Right ventricle myocardium inferior (tissue), 1 donor: Measurements from ENCODE around the gene FHL3. TPM values are rescaled to one million over a fixed set of nuclear protein-coding genes. Genes with fewer than 3 reads are reported as not detected.
A peak's percentile ranks its signal among the peaks of the same experiment; 100 is the strongest.
"Not testable (repeated sequence)": the region's sequence is repeated elsewhere in the genome, so short reads cannot be mapped to it uniquely, and the experiment has no call there.

Source experiments
- ATAC-seq: fragments of 200-7000 bp; cut with Tn5 transposase; one replicate; pipeline ENCODE4 v1.9.1; 2020; ENCODE audit warnings: mild to moderate bottlenecking, moderate library complexity
- DNase-seq: peaks from one replicate; pipeline ENCODE4 v3.0.0; 2021; ENCODE audit errors: missing footprints
- intact Hi-C: fragments of 100-400 bp; cut with DNase I; formaldehyde crosslinking; loops from one replicate; pipeline ENCODE4 v1.11.0; 2022
- total RNA-seq: library from RNA; stranded (reverse); fragmentation: NEBNext Ultra II Directional; extraction: Animal tissue kit (Norgen Biotek cat#: 25700); gene quantifications from one replicate; pipeline ENCODE4 v1.2.1, GENCODE V29; 2021
- donor health status: DM: no; HTN: yes; CAD: no; lungs with severe emphysema.

Gene FHL3
- total RNA-seq, 1 donor from 2014 or later, result 20.2 TPM

DNA sequence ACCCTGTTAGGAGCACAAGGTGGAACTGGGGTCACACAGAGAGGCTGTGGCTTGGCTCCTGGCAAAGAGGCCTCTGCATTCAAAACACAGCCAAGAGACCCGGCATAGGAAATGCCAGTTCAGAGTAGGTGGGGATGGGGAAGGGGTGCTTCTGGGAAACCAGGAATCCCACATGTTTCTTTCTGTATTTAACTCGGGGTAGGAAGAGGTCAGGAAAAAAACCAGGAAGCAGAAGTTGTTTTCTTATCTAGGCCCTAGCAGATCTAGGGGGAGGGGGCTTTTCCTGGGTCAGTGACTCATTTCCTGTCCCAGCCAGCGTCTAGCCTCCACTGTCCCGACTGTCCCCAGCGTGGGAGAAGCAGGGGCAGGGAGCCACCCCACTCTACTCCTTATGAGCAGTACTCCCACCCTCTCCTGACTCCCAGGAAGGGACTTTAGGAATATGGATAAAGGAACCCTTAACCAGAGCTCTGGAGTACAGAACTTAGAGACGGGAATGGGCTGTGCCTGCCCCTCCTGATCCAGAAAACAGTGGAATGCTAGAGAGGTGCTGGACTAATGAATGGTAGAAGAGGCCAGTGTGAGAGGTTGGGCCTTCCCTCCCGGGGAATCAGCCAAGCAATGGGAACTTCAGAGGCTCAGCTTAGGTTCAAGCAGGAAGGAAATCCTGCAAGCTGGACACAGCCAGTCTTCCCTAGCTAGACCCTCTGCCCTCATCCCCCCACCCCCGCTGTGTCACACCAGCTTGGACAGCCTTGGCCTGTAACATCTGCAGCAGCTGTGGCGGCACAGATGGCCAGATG lies 5.7 kb downstream of the FHL3 start:
- DNase-seq (no peak), ATAC-seq (peak; percentile 27)
- intact Hi-C loops, result no loop called here

- DNase-seq (no peak), ATAC-seq (no peak)
- intact Hi-C loops, result no loop called here
Measured at GRCh38 chr1:37998913-37999429, 6.3 kb downstream of the FHL3 start.

DNA sequence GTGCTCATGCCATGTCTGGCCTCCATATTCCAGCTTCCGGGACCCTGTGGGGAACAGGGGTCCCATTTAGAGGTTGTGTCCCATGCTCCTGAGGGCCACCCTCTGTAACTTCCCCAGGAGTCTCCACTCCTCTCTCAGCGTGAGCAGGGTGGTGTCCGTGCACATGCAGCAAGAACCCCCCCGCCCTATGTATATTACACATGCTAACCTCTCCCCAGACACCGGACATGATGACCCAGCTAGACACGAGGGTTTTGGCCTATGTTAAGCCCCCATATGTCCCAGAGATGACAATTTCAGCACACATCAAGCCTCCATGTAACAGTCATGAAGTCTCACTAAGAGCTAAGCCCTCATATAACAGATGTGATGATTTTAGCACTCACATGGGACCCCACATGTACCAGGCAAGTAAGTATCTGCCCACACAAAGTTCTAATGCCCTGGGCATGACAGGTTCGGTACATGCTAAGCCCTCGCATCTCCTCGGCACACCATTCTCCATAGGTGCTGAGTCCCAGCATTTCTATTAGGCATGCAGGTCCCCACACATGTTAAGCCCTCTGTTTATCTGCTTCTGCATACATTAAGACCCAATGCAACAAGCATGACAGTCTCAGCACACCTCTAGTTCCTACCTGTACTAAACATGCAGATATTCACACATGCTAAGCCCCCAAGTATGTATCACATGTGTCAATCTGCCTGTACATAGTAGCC lies 7.1 kb downstream of the FHL3 start:
- intact Hi-C loops, result no loop called here
- no peak for ATAC-seq
- DNase-seq, result no peak

DNA sequence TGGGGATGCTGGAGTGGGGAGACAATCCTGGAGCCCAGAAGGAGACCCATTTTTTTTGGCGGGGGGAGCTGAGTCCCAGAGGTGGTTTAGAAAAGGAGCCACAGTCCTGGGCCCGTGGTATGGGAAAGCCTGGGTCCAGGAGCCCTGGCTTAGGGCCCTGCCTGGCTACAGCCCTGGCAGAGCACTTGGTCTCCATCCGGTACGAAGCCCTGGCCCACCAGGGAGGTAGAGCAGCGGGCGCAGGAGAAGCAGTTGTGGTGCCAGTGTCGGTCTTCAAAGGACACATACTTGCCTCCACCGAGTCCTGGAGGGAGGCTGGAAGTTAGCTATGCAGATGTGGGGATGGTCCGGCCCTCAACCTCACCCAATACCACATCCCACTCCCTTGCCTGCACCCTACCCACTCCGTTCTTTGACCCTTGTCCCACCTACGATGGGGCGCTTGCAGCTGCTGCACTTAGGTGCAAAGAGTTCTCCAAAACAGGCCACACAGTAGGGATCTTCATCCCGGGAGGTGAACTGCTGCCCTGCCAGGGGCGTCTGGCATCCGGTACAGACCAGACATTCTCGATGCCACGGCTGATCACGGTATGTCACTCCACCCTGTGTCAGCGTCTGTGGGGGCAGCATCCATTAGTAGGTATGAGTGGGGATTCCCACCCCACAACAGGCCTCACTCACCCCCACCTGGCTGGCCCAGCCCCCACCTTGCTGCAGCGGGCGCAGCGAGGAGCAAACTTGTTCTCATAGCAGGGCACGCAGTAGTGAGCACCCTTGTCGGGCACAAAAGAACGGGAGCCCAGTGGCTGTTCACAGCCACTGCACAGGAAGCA lies 7.8 kb downstream of the FHL3 start:
- ATAC-seq, result no peak
- DNase-seq, result no peak
- intact Hi-C loops, result no loop called here

DNA sequence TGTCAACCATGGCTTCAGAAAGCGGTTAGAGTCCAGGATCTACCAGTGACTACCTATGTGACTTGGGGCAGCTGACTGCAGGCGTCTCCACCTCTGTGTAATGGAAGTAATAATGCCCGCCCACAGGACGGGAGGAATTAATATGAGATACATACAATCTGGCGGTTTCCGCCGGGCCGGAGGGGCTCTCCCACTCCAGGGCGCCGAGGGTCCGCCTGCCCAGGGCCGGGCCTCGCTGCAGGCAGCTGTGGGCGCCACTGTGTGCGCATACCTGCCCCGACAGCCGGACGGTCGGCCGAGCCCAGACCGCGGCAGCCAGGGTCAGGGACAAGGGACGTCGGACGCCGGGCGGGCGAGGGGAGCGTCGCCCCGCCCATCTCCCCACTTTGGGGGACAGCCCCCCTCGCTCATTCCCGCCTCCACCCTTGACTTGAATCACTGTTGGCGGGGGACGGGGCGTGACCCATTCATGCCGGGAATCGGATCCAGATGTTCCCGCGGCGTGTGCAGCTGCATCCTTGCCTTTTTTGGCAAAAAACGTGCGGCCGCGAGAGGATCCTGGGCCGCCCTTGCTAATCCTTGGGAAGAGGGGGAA lies 9.5 kb downstream of the FHL3 start:
- intact Hi-C loops, result no loop called here
- DNase-seq, result peak; percentile 91
- peak; percentile 71 for ATAC-seq

DNA sequence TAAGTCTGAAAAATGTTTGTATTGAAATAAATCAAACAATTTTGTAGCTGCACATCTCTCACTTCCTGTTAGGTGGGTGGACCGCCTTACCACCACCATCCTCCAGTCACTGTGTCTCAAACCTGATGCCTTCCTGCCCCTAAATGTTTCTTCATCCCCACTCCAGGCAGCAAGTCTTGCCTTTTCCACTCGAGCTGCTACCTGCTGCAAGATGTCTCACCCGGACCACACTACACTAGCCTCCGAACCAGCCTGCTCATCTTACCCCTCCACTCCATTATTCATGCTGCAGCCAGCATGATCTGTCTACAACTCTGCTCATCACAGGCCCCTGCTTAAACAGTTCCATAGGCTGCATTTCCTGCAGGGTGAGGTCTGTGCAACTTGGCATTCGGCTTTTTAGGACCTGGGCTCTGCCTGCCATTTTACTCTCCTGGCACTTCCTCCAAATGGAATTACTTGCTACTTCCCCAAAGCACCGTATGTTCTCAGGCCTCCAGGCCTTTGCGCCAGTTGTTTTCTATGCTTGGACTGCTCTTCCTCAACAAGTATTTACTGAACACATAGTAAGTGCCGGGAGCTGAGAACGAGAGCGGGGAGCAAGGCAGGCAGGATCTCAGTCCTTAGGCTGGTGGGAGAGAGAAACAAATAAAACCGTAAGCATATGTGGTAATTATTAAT lies 10.3 kb downstream of the FHL3 start:
- ATAC-seq (no peak), DNase-seq (no peak)
- intact Hi-C loops, result no loop called here

GRCh38 chr1:37989361-37989930 lies 15.9 kb downstream of the FHL3 start:
- no peak for ATAC-seq
- DNase-seq, result no peak
- intact Hi-C loops, result loop anchor here (5.0 kb wide), 1 partner anchor 42 kb away; the partner anchor contains the start of gene INPP5B

DNA sequence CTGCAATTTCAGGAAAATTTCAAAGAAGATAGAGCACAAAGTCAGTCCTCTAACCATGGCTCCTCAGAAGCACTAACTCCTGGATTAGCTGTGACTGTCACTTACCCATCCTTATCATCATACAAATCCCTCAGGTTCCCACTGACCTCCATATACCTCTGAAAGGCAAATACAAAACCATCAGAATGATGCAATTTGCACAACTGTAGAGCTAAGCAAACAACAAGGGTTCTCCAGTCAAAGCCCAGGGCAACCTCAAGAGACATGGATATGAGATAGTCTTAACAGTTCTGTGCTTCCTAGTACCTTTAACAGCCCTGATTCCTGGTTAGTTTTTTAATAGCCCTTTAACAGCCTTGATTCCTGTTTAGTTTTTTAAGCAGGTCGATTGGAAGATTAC lies 17.6 kb downstream of the FHL3 start:
- no peak for DNase-seq
- intact Hi-C loops, result loop anchor here (5.0 kb wide), 1 partner anchor 40 kb away; the partner anchor contains the start of gene INPP5B
- ATAC-seq, result no peak

GRCh38 chr1:37983546-37983945 lies 21.8 kb downstream of the FHL3 start:
- intact Hi-C loops, result no loop called here
- ATAC-seq, result no peak
- DNase-seq, result no peak

DNA sequence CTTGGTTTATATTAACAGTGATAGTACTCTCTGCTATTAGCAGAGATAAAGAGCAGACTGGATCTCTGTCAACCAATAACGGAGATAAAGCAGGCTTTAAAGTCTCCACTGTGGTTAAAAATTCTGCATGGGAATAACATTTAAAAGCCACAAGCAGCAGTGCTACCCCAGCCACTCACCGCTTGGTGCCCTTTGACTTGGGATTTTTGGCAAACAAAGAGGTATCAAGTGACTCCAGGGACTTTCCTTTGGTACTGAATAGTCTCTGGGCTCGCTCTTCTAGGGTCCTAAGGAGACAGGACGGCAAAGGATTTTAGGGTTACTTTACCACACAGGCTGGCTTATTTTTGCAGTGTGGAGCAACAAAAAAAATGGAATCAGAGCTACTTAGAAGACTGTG lies 26.8 kb downstream of the FHL3 start:
- no peak for ATAC-seq
- DNase-seq, result no peak
- intact Hi-C loops, result loop anchor here (5.0 kb wide), 1 partner anchor 86 kb away; no protein-coding TSS in a partner anchor

- not testable (repeated sequence) for DNase-seq
- intact Hi-C loops, result loop anchor here (5.0 kb wide), 1 partner anchor 83 kb away; no protein-coding TSS in a partner anchor
- ATAC-seq, result peak; percentile 52
Measured at GRCh38 chr1:37975083-37975482, 30.2 kb downstream of the FHL3 start.

DNA sequence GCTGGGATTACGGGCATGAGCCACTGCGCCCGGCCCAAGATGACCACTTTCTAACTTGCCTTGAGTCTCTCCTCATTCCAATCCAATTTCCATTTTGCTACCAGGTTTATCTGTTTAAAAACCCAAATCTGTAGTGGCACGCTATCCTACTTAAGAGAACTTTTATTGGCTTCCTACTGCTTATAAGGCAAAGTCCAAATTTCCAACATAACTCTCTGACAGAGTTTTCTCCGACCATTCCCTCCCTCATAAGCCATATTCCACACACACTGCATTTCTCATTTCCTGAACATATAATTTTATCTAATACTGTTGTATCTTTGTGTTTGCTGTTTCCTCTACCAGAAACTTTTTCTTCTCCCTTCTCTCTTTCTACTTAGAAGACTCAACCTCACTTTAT lies 30.7 kb downstream of the FHL3 start:
- intact Hi-C loops, result no loop called here
- DNase-seq, result no peak
- no peak for ATAC-seq

DNA sequence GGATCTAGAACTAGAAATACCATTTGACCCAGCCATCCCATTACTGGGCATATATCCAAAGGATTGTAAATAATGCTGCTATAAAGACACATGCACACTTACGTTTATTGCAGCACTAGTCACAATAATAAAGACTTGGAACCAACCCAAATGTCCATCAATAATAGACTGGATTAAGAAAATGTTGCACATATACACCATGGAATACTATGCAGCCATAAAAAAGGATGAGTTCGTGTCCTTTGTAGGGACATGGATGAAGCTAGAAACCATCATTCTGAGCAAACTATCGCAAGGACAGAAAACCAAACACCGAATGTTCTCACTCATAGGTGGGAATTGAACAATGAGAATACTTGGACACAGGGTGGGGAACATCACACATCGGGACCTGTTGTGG lies 31.6 kb downstream of the FHL3 start:
- ATAC-seq, DNase-seq, intact Hi-C loops: not testable (repeated sequence)

- intact Hi-C loops, result no loop called here
- no peak for ATAC-seq
Measured at GRCh38 chr1:37965301-37965700, 40.0 kb downstream of the FHL3 start.

DNA sequence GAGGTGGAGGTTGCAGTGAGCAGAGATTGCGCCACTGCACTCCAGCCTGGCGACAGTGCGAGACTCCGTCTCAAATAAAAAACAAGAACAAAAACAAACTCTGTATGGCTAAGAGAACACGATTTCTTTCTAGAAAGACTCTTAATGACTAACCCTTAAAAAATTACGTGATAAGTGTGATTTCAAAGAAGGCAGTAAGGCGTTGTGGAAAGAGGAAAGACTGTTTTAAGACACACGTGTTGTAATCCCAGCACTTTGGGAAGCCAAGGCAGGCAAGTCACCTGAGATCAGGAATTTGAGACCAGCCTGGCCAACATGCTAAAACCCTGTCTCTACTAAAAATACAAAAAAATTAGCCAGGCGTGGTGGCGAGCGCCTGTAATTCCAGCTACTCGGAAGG lies 41.2 kb downstream of the FHL3 start:
- ATAC-seq, DNase-seq, intact Hi-C loops: not testable (repeated sequence)

More at GRCh38 chr1:37965301-37965700, 40.0 kb downstream of the FHL3 start:
- DNase-seq, result no peak

GRCh38 chr1:37958690-37959089 lies 46.6 kb downstream of the FHL3 start:
- intact Hi-C loops, result no loop called here
- ATAC-seq, result no peak

DNA sequence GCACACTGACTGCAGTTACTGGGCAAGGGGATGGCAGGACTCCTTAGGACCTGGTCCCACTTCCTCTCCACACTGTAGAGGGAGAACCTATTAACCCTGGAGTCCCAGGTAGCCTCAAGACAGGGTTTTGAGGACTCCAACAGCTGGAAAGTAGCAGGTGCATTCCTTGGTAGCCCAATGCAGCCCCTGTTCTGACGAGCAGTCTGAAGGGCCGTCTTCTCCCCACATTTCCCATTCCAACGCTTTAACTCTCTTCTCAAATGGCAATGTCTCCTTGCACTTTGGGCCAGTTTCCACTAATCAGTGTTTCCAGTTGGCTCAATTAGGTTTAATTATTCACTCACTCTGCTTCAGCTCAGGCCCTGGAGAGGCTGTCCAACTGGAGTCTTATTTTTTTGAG lies 49.6 kb downstream of the FHL3 start:
- DNase-seq (no peak), ATAC-seq (no peak)
- intact Hi-C loops, result no loop called here

More at GRCh38 chr1:37958690-37959089, 46.6 kb downstream of the FHL3 start:
- no peak for DNase-seq
